Fibroblast of mammary gland (primary cell): ENCODE data around the gene CLMP.
"Not testable (repeated sequence)": the region's sequence is repeated elsewhere in the genome, so short reads cannot be mapped to it uniquely, and the experiment has no call there.

Experiments used
- DNase-seq: peaks from one replicate; pipeline ENCODE4 v3.0.0-alpha.2; 2010; ENCODE audit warnings: low read depth
- H3K4me3 ChIP-seq: 2 replicates; pipeline ENCODE4 v1.5.1; 2011; ENCODE audit warnings: low read depth, mild to moderate bottlenecking, low read length, moderate library complexity; ENCODE audit not compliant: control insufficient read depth
- CTCF ChIP-seq: conservative IDR thresholded peaks from 2 replicates; pipeline ENCODE4 v1.5.1; 2011; ENCODE audit warnings: low read depth, low read length, inconsistent platforms; ENCODE audit not compliant: control insufficient read depth, insufficient read depth

CLMP gene

GRCh38 chr11:123152951-123153350 is 42.1 kb downstream of the CLMP start:
- no peak overlapping the region for H3K4me3 ChIP-seq
- no peak for DNase-seq
- TF ChIP-seq CTCF = no peak

- H3K4me3 ChIP-seq, DNase-seq: not testable (repeated sequence)
Measured at GRCh38 chr11:123152346-123152745, 42.7 kb downstream of the CLMP start.

- no peak overlapping the region for H3K4me3 ChIP-seq
- TF ChIP-seq CTCF = no peak
- no peak for DNase-seq
Measured at GRCh38 chr11:123151796-123152195, 43.3 kb downstream of the CLMP start.

GRCh38 chr11:123151366-123151765 is 43.7 kb downstream of the CLMP start:
- no peak for DNase-seq
- TF ChIP-seq CTCF = no peak
- H3K4me3 ChIP-seq = no peak overlapping the region

- TF ChIP-seq CTCF = no peak
- no peak overlapping the region for H3K4me3 ChIP-seq
- DNase-seq = no peak
Measured at GRCh38 chr11:123150882-123151281, 44.2 kb downstream of the CLMP start.

GRCh38 chr11:123148965-123149364 is 46.1 kb downstream of the CLMP start:
- no peak overlapping the region for H3K4me3 ChIP-seq
- TF ChIP-seq CTCF = no peak
- DNase-seq = no peak

- DNase-seq = peak; percentile 28
- no peak overlapping the region for H3K4me3 ChIP-seq
- TF ChIP-seq CTCF = no peak
Measured at GRCh38 chr11:123145661-123146060, 49.4 kb downstream of the CLMP start.
